Upper lobe of left lung (tissue), 6 donors: ENCODE results near the gene ZBTB39. TPM values are rescaled to one million over a fixed set of nuclear protein-coding genes. Genes with fewer than 3 reads are reported as not detected.
"Not testable (repeated sequence)": the region's sequence is repeated elsewhere in the genome, so short reads cannot be mapped to it uniquely, and the experiment has no call there.

ENCODE experiments used
- ATAC-seq, 2 donors: fragments of 200-7000 bp; cut with Tn5 transposase; one replicate each; pipeline ENCODE4 v1.9.1; 2022; ENCODE audit warnings: mild to moderate bottlenecking in 2 of 2, moderate library complexity in 2 of 2; ENCODE audit not compliant: low FRiP score in 2 of 2
- DNase-seq, 2 donors: peaks; one replicate each; pipeline ENCODE4 v3.0.0-alpha.2; 2019 to 2020
- H3K27ac ChIP-seq, 4 donors: fragments of 200-600 bp; sonication (generic); one replicate each; pipeline ENCODE4 v1.5.1; 2016 to 2019
- H3K27me3 ChIP-seq, 4 donors: fragments of 200-600 bp; sonication (generic); one replicate each; pipeline ENCODE4 v1.5.1; 2017 to 2019
- H3K36me3 ChIP-seq, 4 donors: fragments of 200-600 bp; sonication (generic); one replicate each; pipeline ENCODE4 v1.5.1; 2016 to 2019
- H3K4me1 ChIP-seq, 4 donors: fragments of 200-600 bp; sonication (generic); one replicate each; pipeline ENCODE4 v1.5.1; 2018 to 2019
- H3K4me3 ChIP-seq, 4 donors: fragments of 200-600 bp; sonication (generic); one replicate each; pipeline ENCODE4 v1.5.1; 2017 to 2019; ENCODE audit warnings: mild to moderate bottlenecking in 2 of 4, moderate library complexity in 1 of 4
- H3K9me3 ChIP-seq, 4 donors: fragments of 200-600 bp; sonication (generic); one replicate each; pipeline ENCODE4 v1.5.1; 2018 to 2019
- CTCF ChIP-seq, 6 experiments: fragments of 450-650 bp in 4 of 6; fragments of 200-600 bp in 2 of 6; sonication (generic) in 2 of 6; IDR thresholded peaks; one replicate each; pipeline ENCODE4 v1.5.1; 2016 to 2019; ENCODE audit warnings: antibody characterized with exemption in 6 of 6
- EP300 ChIP-seq, 4 donors: sonication (generic); formaldehyde crosslinking; IDR thresholded peaks; one replicate each; pipeline ENCODE4 v1.5.1; 2017; ENCODE audit warnings: antibody characterized with exemption in 4 of 4, control low read depth in 2 of 4
- POLR2A ChIP-seq, 4 donors: fragments of 450-650 bp; IDR thresholded peaks; one replicate each; pipeline ENCODE4 v1.5.1; 2016 to 2017; ENCODE audit warnings: antibody characterized with exemption in 4 of 4, mild to moderate bottlenecking in 2 of 4
- POLR2AphosphoS5 ChIP-seq, 2 donors: sonication (generic); formaldehyde crosslinking; IDR thresholded peaks; one replicate each; pipeline ENCODE4 v1.5.1; 2017; ENCODE audit warnings: antibody characterized with exemption in 2 of 2
- WGBS, 2 donors: methylation state at CpG; one replicate each; pipeline ENCODE4 v1.1.5; 2017 to 2018; 5-methylcytosine and 5-hydroxymethylcytosine counted together
- total RNA-seq, 6 donors: library from RNA; depleted of rRNA in 4 of 6; stranded (reverse); fragments of >200 nt in 4 of 6; gene quantifications; one replicate each; pipeline versions ENCODE4 v1.1.0 to v1.2.1, GENCODE V29; 2016 to 2021
- donor health status: DM: no; HTN: no; CAD: no; lungs with moderate emphysema.
- donor health status: DM: no; HTN: yes; CAD: no; lungs with severe emphysema.

ZBTB39 gene
- total RNA-seq, 6 donors from 2014 or later = 3.2 to 9.4 (median 6.2) TPM

GRCh38 chr12:56989861-56990610, 16.3 kb downstream of the ZBTB39 start:
- no peak overlapping the region for H3K27ac ChIP-seq
- H3K4me1 ChIP-seq = peaks cover 31 to 47% (median 36%) of the 10 kb centered on the region in 4 donors
- no peaks in the 10 kb centered on the region for H3K27me3 ChIP-seq
- no peaks in the 10 kb centered on the region for H3K9me3 ChIP-seq
- WGBS, 2 donors = 66 to 67% methylated on average over 7 of the region's 7 CpGs
- no peaks in the 10 kb centered on the region for H3K36me3 ChIP-seq
- TF ChIP-seq POLR2AphosphoS5 (IDR thresholded peaks at IDR 0.05) (no peak), POLR2A (IDR thresholded peaks at IDR 0.05) (no peak), CTCF (IDR thresholded peaks at IDR 0.05) (no peak), EP300 (IDR thresholded peaks at IDR 0.05) (no peak)
- no peak for DNase-seq
- H3K4me3 ChIP-seq = no peak overlapping the region
- ATAC-seq = no peak

DNA sequence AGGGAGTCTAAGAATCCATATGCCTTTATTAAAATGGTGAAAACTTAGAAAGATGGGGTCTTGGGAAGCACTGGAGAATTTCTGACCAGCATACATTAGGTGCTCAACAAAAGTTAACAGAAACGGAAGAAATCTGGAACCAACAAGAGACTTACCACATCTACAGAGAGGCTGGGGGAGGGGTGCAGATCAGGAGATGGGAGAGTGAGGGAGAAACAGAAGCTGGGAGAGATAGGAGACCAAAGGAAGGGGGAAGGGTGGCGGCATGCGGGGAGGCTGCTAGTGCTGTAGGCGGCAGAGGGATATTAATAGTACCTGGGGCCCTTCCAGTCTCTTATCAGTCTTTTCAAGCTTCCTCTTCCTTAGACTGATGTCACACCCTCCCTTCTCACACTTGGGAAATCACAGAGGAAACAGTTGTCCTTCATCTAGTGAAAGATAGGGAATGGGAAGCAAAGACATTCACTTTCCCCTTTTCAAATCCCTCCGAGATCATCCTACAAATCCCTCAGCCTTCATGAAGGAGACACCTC, 18.1 kb downstream of the ZBTB39 start:
- TF ChIP-seq CTCF (IDR thresholded peaks at IDR 0.05) = no peak
- peak in 1 of 4 donors; percentile 75 for TF ChIP-seq EP300 (IDR thresholded peaks at IDR 0.05)
- no peak for TF ChIP-seq POLR2A (IDR thresholded peaks at IDR 0.05)
- TF ChIP-seq POLR2AphosphoS5 (IDR thresholded peaks at IDR 0.05) = peak; percentile 19 to 36
- Histone ChIP-seq H3K36me3 (no peaks in the 10 kb centered on the region), H3K27me3 (no peaks in the 10 kb centered on the region), H3K4me1 (peaks cover 31 to 47% (median 36%) of the 10 kb centered on the region in 4 donors), H3K27ac (peak overlapping the region in 2 of 4 donors; percentile 38 to 57), H3K4me3 (no peak overlapping the region), H3K9me3 (no peaks in the 10 kb centered on the region)
- DNase-seq (peak in 1 of 2 donors; percentile 43), ATAC-seq (no peak)
- WGBS, 2 donors = 26 to 30% methylated on average over 5 of the region's 5 CpGs

DNA sequence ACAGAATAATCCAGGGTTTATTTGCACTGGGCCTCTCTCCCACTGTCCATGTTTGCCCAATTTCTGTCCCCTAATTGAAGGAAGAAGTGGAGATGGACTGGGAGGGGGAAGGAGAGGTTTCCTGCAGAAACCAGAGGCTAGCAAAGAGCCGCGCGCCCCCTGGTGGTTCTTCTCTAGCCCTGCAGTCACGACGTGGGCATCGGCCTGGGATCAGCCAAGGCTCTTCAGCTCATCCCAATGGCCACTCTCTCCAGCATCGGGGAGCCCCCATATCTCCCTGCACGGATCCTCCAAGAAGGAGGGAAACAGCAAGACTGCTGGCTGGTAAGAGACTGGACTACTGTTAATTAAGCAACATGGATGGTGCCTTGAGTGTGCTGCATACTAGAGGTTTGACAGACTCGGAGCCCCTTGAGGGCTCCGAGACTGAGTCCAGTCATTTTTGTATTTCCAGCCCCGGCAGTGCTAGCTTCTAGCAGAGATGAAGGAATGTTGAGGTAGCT, 18.7 kb downstream of the ZBTB39 start:
- ATAC-seq = peak; percentile 81 to 92
- Histone ChIP-seq H3K9me3 (no peaks in the 10 kb centered on the region), H3K36me3 (no peaks in the 10 kb centered on the region), H3K4me3 (no peak overlapping the region), H3K27ac (peak overlapping the region in 2 of 4 donors; percentile 38 to 57), H3K27me3 (no peaks in the 10 kb centered on the region), H3K4me1 (peaks cover 31 to 47% (median 36%) of the 10 kb centered on the region in 4 donors)
- WGBS, 2 donors = 24 to 26% methylated on average over 11 of the region's 11 CpGs
- TF ChIP-seq EP300 (IDR thresholded peaks at IDR 0.05) (no peak), CTCF (IDR thresholded peaks at IDR 0.05) (peak; percentile 91 to 95 (median 92))
- DNase-seq = peak; percentile 80 to 87

DNA sequence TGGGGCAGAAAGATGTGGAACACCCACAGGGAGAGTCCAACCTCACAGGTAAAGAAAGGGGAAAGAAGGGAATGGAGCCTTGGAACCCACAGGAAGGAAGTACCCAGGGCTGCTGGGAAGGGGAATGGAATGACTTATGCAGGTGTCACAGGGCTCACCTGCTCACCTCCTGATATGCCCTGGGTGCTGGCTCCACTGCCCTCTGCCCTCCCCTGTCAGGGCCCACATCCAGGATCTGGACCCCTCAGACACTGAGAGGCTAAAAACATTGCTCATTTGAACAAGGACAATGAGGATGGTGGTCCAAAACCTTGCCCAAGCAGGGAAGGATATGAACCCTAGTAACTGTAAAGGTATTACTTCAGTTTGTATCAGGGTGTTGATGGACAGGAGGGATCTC, 19.3 kb downstream of the ZBTB39 start:
- H3K36me3 ChIP-seq = no peaks in the 10 kb centered on the region
- H3K27me3 ChIP-seq = no peaks in the 10 kb centered on the region
- H3K4me3 ChIP-seq = no peak overlapping the region
- DNase-seq (no peak), ATAC-seq (no peak)
- H3K27ac ChIP-seq = no peak overlapping the region
- H3K4me1 ChIP-seq = peaks cover 31 to 44% (median 35%) of the 10 kb centered on the region in 4 donors
- TF ChIP-seq CTCF (IDR thresholded peaks at IDR 0.05) = no peak
- TF ChIP-seq POLR2A (IDR thresholded peaks at IDR 0.05) = no peak
- TF ChIP-seq POLR2AphosphoS5 (IDR thresholded peaks at IDR 0.05) = no peak
- no peak for TF ChIP-seq EP300 (IDR thresholded peaks at IDR 0.05)
- no peaks in the 10 kb centered on the region for H3K9me3 ChIP-seq

GRCh38 chr12:56985714-56986113, 20.6 kb downstream of the ZBTB39 start:
- not testable (repeated sequence) for H3K27me3 ChIP-seq, H3K36me3 ChIP-seq, H3K9me3 ChIP-seq, H3K4me3 ChIP-seq, H3K27ac ChIP-seq
- ATAC-seq = peak in 1 of 2 donors; percentile 65
- WGBS, 2 donors = 62 to 68% methylated on average over 4 of the region's 6 CpGs
- peaks cover 19 to 31% (median 22%) of the 10 kb centered on the region in 4 donors for H3K4me1 ChIP-seq
- peak in 1 of 2 donors; percentile 81 for DNase-seq
